GM18873 (cell line): ENCODE data around the gene TMCC1.
"Not testable (repeated sequence)": the region's sequence is repeated elsewhere in the genome, so short reads cannot be mapped to it uniquely, and the experiment has no call there.

Experiments
- ATAC-seq: cut with Tn5 transposase; IDR thresholded peaks from one replicate; pipeline ENCODE4 v1.9.1; 2021; ENCODE audit warnings: mild to moderate bottlenecking, moderate library complexity, moderate number of reproducible peaks; ENCODE audit not compliant: unreplicated experiment, low FRiP score

TMCC1 gene

GRCh38 chr3:129893581-129894070 is at the start of gene TMCC1:
TSS of gene TMCC1 (minus strand) at chr3:129893711.
- ATAC-seq: peak; percentile 72

GRCh38 chr3:129943020-129943419 is 49.5 kb upstream of the TMCC1 start:
- ATAC-seq: no peak

GRCh38 chr3:129942296-129942695 is 48.8 kb upstream of the TMCC1 start:
- ATAC-seq: no peak

- no peak for ATAC-seq
Measured at GRCh38 chr3:129940086-129940485, 46.6 kb upstream of the TMCC1 start.

- ATAC-seq: no peak
Measured at GRCh38 chr3:129938140-129938930, 44.8 kb upstream of the TMCC1 start.

GRCh38 chr3:129937717-129938116 is 44.2 kb upstream of the TMCC1 start:
- ATAC-seq: no peak

- no peak for ATAC-seq
Measured at GRCh38 chr3:129936757-129937156, 43.2 kb upstream of the TMCC1 start.

GRCh38 chr3:129934234-129935123 is 41.0 kb upstream of the TMCC1 start:
- ATAC-seq: no peak

GRCh38 chr3:129933471-129933870 is 40.0 kb upstream of the TMCC1 start:
- no peak for ATAC-seq

GRCh38 chr3:129929383-129929782 is 35.9 kb upstream of the TMCC1 start:
- no peak for ATAC-seq

GRCh38 chr3:129927072-129927471 is 33.6 kb upstream of the TMCC1 start:
- ATAC-seq: no peak

- ATAC-seq: no peak
Measured at GRCh38 chr3:129919806-129920205, 26.3 kb upstream of the TMCC1 start.

- no peak for ATAC-seq
Measured at GRCh38 chr3:129919357-129919756, 25.8 kb upstream of the TMCC1 start.

- no peak for ATAC-seq
Measured at GRCh38 chr3:129918461-129918860, 24.9 kb upstream of the TMCC1 start.

GRCh38 chr3:129917423-129918007 is 24.0 kb upstream of the TMCC1 start:
- ATAC-seq: no peak

- no peak for ATAC-seq
Measured at GRCh38 chr3:129913618-129914017, 20.1 kb upstream of the TMCC1 start.

GRCh38 chr3:129911261-129911861 is 17.9 kb upstream of the TMCC1 start:
- ATAC-seq: no peak

GRCh38 chr3:129909235-129909634 is 15.7 kb upstream of the TMCC1 start:
- not testable (repeated sequence) for ATAC-seq

GRCh38 chr3:129908417-129908816 is 14.9 kb upstream of the TMCC1 start:
- ATAC-seq: no peak

- not testable (repeated sequence) for ATAC-seq
Measured at GRCh38 chr3:129901272-129901671, 7.8 kb upstream of the TMCC1 start.

- ATAC-seq: no peak
Measured at GRCh38 chr3:129897026-129897425, 3.5 kb upstream of the TMCC1 start.
